ENCODE data around the gene KCP.

The KCP gene

DNA sequence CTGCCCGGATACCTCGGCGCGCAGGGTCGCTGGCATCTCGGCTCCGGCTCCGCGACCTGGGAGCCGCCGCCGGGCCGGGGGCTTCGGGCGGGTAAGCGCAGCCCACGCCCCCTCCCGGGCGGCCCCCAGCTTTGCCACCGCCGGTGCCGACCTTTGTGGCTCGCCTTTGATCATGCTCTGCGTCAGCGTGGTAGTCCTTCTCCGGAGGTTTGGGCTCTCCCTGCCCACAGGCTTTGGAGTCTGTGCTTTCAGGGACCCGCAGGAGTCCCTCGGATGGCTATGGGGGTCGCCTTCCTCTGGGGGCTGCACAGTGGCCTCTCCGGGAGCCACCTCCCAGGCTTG is 40.6 kb downstream of the KCP start:
- no peak for DNase-seq

DNA sequence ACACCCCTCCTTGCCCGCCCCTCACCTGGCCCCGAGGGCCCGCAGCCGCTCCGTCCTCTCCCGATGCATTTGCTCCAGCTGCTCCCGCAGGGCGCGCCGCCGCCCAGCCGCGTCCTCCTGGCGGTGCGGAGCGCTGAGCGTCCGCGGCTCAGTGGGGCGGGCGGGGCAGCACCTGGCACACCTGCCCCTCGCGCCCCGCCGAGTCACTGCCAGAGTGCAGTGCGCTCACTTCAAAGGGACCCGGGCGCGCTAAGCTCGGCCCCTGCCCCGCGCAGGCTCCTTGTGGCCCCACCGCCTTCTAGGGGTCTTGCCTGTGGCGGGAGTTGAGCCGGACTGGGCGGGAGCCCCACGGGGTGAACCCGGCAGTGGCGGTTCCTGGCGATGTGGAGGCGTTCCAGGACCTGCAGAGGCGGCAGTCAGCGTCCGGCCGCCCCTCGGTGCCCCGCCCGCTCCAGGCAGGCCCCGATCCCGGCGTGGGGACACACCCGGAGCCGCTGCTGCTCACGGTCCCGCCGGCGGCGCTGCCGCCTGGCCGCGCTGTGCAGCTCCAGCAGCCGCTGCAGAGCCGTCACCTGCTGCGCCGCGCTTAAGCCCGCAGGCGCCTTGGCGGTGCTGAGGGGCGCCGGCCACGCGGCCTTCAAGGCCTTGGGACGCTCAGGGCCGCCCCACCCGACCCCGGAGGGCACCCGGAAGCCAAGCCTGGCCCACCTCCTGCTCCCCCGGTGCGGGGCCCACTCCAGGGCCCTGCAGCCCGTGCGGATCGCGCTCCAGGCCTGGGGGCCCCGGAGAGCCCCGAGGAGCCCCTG is 41.2 kb downstream of the KCP start:
- peak; percentile 36 for DNase-seq

- no peak for DNase-seq
Measured at GRCh38 chr7:128868624-128869137, 41.8 kb downstream of the KCP start.

DNA sequence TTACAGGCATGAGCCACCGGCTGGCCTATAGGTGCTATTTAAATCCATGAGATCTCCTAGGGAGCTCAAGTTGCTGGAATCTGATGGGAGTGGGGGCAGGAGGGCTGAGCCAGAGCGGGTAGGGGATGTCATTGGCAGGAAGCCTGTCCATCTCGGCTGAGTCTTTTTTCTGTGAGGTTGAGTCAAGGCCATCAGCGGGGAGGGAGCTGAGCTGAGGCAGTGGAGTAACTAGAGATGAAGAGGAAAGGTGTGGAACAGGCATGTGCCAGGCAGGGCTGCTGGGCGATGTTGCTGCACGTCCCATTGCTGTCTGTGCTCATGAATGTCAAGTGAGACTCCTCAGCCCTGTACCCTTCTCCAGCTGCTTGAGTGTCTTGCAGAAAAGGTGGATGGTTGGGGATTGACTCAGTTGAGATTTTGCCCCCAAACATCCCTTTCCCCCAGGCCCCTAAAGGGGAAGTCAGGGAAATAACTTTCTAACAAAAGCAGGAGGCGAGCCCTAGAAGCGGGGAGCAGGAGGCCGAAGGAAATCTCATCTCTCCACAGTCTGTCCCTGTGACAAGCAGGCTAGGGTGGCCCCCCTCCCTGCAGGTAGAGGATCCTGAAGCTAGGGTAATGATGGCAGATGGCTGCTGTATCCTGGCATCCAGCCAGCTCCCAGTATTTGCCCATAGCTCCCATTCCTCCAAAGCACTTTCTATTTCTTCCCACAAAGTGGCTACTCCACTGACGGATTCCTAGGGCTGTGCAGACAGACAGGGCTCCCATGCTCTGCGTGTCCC is 42.5 kb downstream of the KCP start:
- peak; percentile 5 for DNase-seq

DNA sequence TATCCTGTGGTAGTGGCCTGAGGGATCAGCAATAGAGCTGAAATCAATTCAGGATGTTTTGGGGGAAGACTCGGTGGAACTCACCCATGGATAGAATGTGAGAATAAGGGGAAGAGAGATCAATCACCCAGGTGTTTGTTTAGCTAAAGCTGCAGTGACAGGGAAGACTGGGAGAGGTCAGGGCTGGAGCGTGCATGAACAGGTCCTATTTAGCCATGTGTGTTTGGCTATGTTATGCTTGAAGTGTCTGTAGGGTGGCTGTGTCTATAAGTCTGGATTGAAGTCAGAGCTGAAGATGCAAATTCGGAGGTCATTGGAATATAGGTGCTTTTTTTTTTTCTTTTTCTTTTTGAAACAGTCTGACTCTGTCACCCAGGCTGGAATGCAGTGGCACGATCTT is 43.3 kb downstream of the KCP start:
- no peak for DNase-seq

- DNase-seq: no peak
Measured at GRCh38 chr7:128865996-128866877, 44.3 kb downstream of the KCP start.

- DNase-seq: no peak
Measured at GRCh38 chr7:128865303-128865702, 45.2 kb downstream of the KCP start.

GRCh38 chr7:128863433-128863989 is 47.0 kb downstream of the KCP start:
- DNase-seq: no peak

DNA sequence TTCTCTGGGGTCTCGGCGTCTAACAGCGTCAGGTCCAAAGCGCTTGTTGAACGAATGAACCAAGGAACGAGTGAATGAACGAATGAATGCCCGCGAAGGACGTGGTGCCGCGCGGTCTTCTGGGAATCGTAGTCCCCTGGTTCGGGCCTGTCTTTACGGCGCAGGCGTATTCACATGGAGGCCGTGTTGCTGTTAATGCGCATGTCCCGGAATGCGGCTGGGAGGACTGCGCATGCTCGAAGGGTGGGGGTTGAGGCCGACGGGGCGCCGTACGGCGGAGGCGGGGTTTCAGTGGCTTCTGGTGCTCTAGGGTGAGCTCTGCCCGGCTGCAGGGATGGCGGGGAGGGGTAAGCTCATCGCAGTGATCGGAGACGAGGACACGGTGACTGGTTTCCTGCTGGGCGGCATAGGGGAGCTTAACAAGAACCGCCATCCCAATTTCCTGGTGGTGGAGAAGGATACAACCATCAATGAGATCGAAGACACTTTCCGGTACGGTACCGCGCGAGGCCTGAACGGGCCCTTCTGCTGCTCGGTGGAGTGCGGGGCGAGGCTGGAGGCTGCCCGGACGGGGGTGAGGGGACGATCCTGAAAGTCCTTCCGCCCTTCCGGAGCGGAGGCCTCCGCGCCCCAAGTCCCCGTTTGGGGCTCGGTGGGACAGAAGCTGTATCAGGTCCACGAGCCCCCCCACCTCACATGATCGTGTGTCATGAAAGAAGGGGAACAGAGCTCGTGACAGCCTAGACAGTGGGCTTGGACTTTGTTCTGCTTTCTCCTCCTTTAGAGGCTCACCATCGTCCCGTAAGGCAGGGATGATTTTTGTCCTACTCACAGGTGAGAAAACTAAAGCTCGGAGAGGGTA is 47.7 kb downstream of the KCP start, which contains the start of gene ATP6V1F:
Gene ATP6V1F (plus strand): TSS at position 286 of the 862 bp plus-strand sequence. CDS start 49 bp downstream, at position 335.
- DNase-seq: peak; percentile 94

- DNase-seq: no peak
Measured at GRCh38 chr7:128861957-128862570, 48.4 kb downstream of the KCP start.

DNA sequence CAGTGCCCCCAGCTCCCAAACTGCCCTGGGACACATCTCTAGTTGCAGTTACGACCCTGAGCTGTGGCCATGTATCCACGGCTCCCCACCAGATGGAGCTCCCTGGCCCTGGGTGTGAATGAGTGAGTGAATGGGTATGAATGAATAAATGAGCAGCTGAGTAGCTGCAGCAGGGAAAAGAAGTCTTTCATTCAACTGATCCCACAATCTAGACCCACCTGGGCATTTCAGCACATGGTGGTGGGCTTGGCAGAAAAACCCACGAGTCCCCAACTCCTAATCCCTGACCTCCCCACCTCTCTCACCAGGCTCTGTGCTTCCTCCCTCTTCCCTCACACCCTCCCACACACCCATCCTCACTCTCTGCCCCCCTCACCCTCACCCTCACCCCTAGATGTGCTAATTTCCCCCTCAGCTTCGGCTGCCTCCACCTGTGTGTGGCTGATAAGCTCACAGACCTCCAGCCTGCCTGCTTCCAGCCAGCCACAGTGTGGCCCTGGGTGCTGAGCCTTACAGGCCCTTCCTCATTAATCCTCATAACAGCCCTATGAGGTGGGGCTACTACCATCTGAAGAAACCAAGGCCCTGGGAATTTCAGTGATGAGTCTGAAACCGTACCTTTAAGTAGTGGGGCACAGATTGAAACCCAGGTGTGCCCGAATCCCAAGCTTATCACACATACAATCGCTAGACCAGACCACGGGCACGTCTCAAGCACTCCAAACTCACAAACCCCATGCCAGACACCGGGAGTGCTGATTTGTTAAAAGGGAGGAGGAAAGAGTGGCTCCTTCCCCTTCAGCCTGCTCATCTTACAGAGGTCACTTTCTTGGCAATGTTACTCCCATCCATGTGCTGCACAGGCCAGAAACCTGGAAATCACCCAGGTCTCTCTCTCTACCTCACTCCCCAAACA is 50.1 kb downstream of the KCP start:
- DNase-seq: no peak

DNA sequence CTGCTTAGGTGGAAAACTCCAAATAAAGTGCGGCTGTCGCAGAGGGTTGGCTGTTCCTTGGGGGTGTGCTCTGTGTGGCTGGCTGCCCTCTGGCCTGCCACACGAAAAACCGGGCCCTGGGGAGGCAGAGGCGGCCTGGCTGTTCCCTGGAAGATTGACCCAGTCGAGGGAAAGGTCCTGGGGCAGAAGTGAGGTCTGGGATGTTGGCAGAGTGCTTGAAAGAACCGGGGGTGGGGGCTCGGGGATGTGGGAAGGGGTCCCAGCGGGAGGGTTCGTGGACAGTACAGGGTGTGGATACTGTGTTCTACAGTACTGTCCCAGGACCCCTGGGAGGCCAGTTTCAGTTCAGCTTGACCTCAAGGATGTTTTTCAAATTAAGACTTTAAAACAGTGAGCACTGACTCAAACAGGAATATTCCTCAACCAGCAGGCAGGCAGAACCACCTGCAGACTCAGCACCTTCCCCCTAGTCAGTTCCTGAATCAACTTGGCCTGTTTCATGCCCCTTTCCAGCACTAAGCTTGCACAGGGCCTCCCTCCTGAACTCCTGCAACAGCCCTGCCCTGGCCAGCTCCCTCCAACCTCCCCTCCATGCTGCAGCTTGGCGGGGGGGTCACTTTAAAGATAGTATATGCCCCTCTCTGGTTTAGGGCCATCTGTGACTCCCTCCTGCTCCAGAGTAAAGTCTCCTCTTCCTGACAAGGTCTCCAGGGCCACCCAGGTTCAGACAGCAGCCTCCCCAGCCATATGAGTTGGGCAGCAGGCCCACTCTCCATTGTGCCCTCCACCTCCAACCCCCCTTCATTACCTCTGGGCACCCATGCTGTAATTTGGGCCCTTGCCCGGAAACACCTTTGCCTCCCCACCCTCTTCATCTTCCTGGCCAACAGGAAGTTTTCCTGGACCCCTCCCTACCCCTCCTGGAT is 51.0 kb downstream of the KCP start:
- no peak for DNase-seq

DNA sequence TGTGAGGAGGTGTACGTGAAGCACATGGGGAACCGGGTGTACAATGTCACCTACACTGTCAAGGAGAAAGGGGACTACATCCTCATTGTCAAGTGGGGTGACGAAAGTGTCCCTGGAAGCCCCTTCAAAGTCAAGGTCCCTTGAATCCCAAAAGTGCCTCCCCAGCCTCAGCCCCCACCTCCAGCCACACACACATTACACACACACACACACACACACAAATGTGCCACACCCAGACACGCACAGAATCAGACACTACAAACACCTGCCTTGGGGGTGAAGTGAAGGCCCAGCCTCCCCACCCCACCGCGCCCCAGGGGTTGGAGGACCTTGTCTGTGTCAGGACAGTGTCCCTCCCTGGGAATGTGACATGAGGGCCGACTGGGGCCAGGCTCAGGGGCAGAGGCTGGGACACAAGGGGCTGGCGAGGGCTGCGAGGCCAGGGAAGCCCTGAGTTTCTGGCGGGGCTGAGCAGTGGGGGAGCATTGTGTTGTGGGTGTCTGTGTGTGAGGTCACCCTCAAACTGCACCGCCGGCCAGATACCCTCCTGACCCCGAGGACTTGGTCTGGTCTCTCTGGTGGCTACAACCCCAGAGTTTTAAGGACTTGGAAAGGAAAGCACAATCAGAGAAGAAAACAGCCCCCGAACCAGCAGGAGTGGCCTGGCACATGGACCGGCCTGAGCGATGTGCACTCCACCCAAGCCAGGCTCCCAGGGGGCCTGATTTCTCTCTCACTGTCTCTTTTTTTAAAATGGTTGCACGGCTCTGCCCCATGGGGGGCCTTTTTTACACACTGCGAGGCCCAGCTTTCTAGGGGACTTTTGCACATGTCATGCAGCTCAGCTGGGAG is 51.9 kb downstream of the KCP start:
- no peak for DNase-seq

DNA sequence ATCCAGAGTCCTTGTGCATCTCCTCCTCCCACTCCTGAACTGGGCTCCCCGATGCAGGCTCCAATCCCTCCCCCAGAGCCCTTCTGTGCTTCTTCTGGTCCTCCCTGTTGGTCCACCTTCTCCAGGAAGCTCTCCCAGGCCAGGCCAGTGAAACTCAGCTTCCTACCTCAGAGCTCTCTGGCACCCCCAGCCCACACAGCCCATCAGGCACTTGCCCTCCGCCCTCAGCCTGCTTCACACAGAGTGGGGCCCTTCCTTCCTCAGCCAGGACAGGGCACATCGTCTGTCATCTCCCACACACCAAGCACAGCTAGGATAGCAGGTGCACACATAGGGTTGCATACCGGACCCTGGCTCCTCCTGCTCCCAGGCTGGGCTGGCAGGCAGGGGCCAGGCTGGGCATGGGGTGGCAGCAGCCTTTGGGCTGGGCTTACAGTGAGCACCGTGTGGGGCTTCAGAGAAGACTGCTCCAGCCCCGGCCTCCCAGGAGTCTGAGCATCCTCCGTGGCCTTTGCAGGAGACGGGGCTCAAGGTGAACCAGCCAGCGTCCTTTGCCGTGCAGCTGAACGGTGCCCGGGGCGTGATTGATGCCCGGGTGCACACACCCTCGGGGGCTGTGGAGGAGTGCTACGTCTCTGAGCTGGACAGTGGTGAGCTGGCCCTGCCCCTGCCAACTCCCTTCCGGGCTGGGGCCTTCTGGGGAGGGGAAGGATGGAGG is 54.3 kb downstream of the KCP start:
- no peak for DNase-seq

- DNase-seq: no peak
Measured at GRCh38 chr7:128855559-128855958, 55.0 kb downstream of the KCP start.

GRCh38 chr7:128854396-128854795 is 56.1 kb downstream of the KCP start:
- DNase-seq: no peak

GRCh38 chr7:128853799-128854198 is 56.7 kb downstream of the KCP start:
- no peak for DNase-seq
